Measurements from ENCODE around the gene SGPP1.
"Not testable (repeated sequence)": the region's sequence is repeated elsewhere in the genome, so short reads cannot be mapped to it uniquely, and the experiment has no call there.

SGPP1 gene

GRCh38 chr14:63673255-63673654, 54.6 kb downstream of the SGPP1 start:
- DNase-seq (ENCODE audit: low spot score): no peak

GRCh38 chr14:63672417-63673180, 55.3 kb downstream of the SGPP1 start:
- DNase-seq (ENCODE audit: low spot score): no peak

GRCh38 chr14:63671987-63672386, 55.9 kb downstream of the SGPP1 start:
- DNase-seq (ENCODE audit: low spot score): no peak

GRCh38 chr14:63670692-63671091, 57.2 kb downstream of the SGPP1 start:
- no peak for DNase-seq (ENCODE audit: low spot score)

GRCh38 chr14:63666335-63666734, 61.5 kb downstream of the SGPP1 start:
- DNase-seq (ENCODE audit: low spot score): no peak

- DNase-seq (ENCODE audit: low spot score): no peak
Measured at GRCh38 chr14:63663428-63664341, 64.2 kb downstream of the SGPP1 start.

DNA sequence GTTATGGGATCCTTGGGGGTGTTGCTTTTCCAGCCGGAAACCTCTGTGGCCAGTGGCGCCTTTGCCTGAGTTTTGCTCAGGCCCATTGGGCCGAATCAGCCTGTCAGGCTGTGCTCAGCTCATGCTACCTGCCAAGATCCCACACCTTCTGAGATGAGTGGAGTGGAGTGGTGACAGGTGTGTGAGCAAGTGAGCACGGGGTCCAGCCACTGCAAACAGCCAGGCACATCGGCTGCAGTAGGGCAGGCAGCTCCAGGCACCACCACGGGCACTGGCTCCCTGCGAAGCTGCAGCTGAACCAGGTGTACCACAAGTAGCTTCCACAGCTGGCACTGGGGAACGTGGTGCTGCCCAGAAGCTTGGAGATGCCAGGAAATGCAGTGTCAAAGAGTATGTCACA, 65.1 kb downstream of the SGPP1 start:
- DNase-seq (ENCODE audit: low spot score): no peak

GRCh38 chr14:63661881-63662280, 66.0 kb downstream of the SGPP1 start:
- not testable (repeated sequence) for DNase-seq (ENCODE audit: low spot score)

DNA sequence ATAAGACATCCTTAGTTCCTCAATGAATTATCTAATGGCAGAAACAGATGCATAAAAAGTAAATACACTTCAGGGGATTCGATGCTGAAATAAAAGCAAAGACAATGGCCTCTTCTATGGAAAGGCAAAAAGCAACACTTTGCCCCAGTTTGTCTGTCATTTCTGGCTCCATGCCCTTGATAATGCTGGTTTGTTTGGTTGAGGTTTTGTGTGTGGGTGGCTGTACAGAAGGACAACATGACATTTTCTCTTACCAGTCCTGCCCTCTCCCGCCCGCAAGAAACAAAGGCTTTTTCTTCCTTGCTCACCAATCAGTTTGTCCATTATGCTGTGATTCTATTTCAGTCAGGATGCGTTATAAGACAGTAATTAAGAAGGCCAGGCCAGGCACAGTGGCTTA, 68.1 kb downstream of the SGPP1 start:
- DNase-seq (ENCODE audit: low spot score): no peak

DNA sequence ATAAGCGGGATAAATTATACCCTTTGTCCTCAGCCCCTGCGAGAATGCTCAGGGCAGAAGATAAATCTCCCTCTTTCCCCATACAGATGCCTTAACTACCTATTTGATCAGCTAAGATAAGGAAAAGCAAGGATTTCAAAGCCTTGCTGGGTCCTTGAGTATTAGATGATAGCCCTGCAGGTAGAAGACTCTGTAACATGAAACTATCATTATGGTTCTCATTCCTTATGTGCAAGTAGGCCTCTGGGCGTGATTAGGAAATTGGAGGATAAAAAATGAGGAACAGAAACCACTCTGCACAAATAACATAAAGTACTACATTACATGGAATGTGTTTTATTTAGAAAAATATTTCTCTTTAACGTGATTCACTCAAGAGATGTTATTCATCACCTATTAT, 71.7 kb downstream of the SGPP1 start:
- no peak for DNase-seq (ENCODE audit: low spot score)

GRCh38 chr14:63654936-63655335, 72.9 kb downstream of the SGPP1 start:
- DNase-seq (ENCODE audit: low spot score): no peak

GRCh38 chr14:63654346-63654745, 73.5 kb downstream of the SGPP1 start:
- DNase-seq (ENCODE audit: low spot score): no peak

DNA sequence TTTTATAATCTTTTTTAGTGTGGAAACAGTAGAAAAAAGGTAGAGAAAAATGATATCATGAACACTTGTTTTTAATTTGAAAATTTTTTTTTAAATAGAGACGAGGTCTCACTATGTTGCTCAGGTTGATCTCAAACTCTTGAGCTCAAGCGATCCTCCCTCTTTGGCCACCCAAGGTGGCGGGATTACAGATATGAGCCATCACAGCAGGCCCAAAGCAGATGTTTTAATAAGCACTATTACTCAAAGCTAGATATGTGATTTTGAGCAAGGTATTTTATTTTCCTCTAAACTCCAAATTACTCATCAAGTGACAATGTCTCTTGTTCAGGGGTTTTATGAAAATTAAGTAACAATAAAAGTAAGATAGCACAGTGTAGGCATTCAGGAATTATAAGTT, 75.5 kb downstream of the SGPP1 start:
- no peak for DNase-seq (ENCODE audit: low spot score)

GRCh38 chr14:63650256-63650952, 77.5 kb downstream of the SGPP1 start:
- DNase-seq (ENCODE audit: low spot score): peak; percentile 71

DNA sequence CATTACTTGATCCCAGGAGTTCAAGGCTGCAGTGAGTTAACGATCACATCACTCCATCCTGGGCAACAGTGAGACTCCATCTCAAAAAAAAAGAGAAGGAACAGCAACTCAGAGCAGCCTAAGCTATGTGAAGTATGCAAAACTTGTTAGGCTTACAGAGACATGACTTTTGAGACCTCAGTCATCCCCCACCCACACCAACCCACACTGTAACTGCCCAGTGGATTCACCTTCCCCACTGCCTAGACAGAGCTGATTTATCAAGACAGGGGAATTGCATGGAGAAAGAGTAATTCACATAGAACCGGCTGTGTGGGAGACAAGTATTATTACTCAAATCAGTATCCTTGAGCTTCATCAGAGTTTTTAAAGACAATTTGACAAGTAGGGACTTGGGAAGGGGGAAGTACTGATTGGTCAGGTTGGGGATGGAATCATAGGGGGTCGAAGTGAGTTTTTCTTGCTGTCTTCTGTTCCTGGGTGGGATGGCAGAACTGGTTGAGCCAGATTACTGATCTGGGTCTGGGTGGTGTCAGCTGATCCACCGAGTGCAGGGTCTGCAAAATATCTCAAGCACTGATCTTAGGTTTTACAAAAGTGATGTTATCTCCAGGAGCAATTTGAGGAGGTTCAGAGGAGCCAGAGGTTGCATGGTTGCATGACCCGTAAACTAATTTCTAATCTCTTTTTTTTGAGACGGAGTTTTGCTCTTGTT, 80.0 kb downstream of the SGPP1 start:
- DNase-seq (ENCODE audit: low spot score): no peak

DNA sequence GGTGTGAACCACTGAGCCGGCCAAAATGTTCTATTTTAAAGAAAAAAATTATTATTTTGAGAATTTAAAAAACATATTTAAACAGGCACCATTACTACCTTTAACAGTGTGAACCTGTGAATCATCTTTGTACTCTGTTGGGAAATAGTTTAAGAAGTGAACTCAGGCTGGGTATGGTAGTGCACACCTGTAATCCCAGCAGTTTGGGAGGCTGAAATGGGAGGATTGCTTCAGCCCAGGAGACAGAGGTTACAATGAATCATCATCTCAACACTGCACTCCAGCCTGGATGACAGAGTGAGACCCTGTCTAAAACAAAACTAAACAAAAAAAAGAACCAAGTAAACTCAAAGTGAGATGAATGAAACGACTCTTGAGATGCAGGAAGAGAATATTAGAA, 83.1 kb downstream of the SGPP1 start:
- no peak for DNase-seq (ENCODE audit: low spot score)

DNA sequence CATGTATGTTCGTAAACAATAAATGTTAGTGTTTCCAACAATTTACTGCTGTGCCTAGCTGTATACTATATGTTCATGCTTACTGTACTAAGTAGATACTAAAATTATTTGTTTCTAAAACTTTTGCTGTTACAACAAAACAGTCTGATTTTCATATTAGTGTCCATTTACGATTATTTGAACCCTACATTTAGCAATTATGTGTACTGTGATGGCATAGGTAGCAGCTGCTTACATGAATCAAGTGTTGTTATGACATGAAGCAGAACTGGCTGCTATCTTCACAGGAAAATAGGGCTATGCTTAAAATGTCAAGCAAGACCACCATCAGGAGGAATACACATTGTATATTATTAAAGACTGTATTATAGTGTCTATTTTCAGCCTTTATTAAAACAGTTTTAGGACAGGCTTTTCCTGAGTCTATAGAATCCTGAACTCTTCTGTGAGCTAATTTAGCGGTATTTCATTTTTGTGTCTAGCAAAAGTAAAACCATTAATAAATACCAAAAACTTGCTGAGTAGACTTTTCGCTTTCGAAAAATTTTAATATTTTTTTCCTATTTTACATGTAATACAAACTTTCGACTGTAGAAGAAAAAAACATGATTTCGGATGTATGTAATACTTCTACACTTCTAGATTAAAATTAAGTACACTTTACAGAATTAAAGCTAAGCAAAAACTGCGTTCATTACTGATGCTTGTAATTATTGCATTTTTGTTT, 85.0 kb downstream of the SGPP1 start:
- DNase-seq (ENCODE audit: low spot score): no peak

GRCh38 chr14:63642229-63642611, 85.6 kb downstream of the SGPP1 start:
- DNase-seq (ENCODE audit: low spot score): peak; percentile 93

DNA sequence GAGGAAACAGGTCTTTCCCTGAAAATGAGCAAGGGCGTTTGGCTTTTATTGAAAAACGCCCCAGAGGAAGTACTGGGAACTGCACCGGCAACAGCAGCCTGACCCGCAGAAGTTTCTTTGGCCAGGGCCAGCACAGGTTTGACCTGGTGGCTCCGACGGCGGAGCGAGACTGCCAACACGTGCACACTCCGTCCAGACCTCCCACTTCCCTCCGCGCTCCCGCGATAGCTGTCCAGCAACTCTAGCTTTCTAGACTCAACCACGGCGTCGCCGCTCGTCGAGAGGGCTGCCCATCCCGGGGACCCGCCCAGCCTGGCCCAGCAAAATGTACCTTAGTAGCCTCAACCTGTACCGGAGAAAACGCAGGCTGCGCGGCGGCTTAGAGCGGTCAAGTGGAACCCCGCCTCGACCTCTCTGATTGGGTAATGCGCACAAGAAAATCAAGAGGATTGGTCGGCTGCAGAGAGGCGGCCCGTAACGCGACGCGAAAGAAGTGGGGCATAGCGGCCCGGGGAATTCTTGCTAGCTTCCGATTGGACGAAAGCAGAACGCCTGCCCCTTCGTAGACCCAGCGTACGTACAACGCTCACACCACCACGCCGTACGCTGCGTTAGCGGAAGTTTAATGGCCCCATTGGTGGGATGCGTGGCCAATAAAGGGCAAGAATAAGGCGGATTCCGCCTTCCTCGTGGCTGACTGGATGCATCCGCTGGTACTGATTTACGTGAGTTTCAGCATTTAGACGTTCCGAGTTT, 86.2 kb downstream of the SGPP1 start, which contains the start of gene WDR89:
Gene WDR89 (minus strand): TSS at position 399 of the 756 bp plus-strand sequence. CDS start 41,929 bp downstream, outside the sequence.
- peak; percentile 99 for DNase-seq (ENCODE audit: low spot score)

DNA sequence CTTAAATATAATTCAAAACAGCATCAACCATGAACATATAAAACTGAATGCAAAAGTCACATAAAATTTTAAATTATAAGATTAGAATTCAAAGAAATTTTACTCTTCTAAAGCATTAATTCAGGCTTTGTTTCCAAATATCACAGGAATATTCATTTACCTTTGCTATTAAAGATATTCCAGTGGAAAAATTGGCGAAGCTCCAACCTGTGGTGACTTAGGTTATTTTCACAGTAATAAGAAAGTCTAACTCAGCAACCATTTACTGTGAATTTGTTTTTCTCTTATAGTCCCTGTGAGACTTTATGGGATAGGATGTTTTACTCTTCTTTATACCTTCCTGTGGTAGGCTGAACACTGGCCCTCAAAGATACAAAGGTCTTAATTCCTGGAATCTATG, 89.4 kb downstream of the SGPP1 start:
- no peak for DNase-seq (ENCODE audit: low spot score)

Measured in CD4-positive, alpha-beta T cell treated with Interleukin-2 at 100 ng/mL for 4 hours (primary cell).